Measurements from ENCODE around the gene LRRC40. TPM values are rescaled to one million over a fixed set of nuclear protein-coding genes. Genes with fewer than 3 reads are reported as not detected.

The LRRC40 gene
- polyA plus RNA-seq, 1 experiment = 20.6 TPM

- H3K27ac ChIP-seq (ENCODE audit: low read depth, low read length) = no peak overlapping the region
- TF ChIP-seq CTCF (IDR thresholded peaks at IDR 0.05; ENCODE audit: low read depth, low read length) = no peak
- POLR2A ChIA-PET = no interaction called here
- H3K27me3 ChIP-seq (ENCODE audit: control insufficient read depth, insufficient read depth, low read length) = no peaks in the 10 kb centered on the region
- DNase-seq (ENCODE audit: low read depth, low spot score) = no peak
- CTCF ChIA-PET = no interaction called here
- H3K4me3 ChIP-seq (ENCODE audit: low read depth, low read length) = no peak overlapping the region
- no peaks in the 10 kb centered on the region for H3K9me3 ChIP-seq (ENCODE audit: control insufficient read depth, insufficient read depth, low read length)
Measured at GRCh38 chr1:70234733-70235132, 29.4 kb upstream of the LRRC40 start.

GRCh38 chr1:70231475-70231874 lies 26.1 kb upstream of the LRRC40 start:
- no peak for DNase-seq (ENCODE audit: low read depth, low spot score)
- H3K9me3 ChIP-seq (ENCODE audit: control insufficient read depth, insufficient read depth, low read length) = no peaks in the 10 kb centered on the region
- H3K27me3 ChIP-seq (ENCODE audit: control insufficient read depth, insufficient read depth, low read length) = no peaks in the 10 kb centered on the region
- no peak for TF ChIP-seq CTCF (IDR thresholded peaks at IDR 0.05; ENCODE audit: low read depth, low read length)
- ChIA-PET POLR2A (no interaction called here), CTCF (interaction anchor here (0.6 kb wide), 1 partner anchor 1652 kb away, joined by 3 read pairs; no protein-coding TSS in a partner anchor)
- no peak overlapping the region for H3K27ac ChIP-seq (ENCODE audit: low read depth, low read length)
- H3K4me3 ChIP-seq (ENCODE audit: low read depth, low read length) = no peak overlapping the region

- H3K27me3 ChIP-seq (ENCODE audit: control insufficient read depth, insufficient read depth, low read length) = no peaks in the 10 kb centered on the region
- no peak overlapping the region for H3K27ac ChIP-seq (ENCODE audit: low read depth, low read length)
- POLR2A ChIA-PET = no interaction called here
- no peaks in the 10 kb centered on the region for H3K9me3 ChIP-seq (ENCODE audit: control insufficient read depth, insufficient read depth, low read length)
- TF ChIP-seq CTCF (IDR thresholded peaks at IDR 0.05; ENCODE audit: low read depth, low read length) = no peak
- no peak for DNase-seq (ENCODE audit: low read depth, low spot score)
- CTCF ChIA-PET = interaction anchor here (0.7 to 1.1 kb wide), 2 partner anchors 95 to 192 kb away, joined by 4 to 5 read pairs; no protein-coding TSS in a partner anchor
- no peak overlapping the region for H3K4me3 ChIP-seq (ENCODE audit: low read depth, low read length)
Measured at GRCh38 chr1:70228670-70229069, 23.3 kb upstream of the LRRC40 start.

- no peak overlapping the region for H3K4me3 ChIP-seq (ENCODE audit: low read depth, low read length)
- CTCF ChIA-PET = no interaction called here
- no peak overlapping the region for H3K27ac ChIP-seq (ENCODE audit: low read depth, low read length)
- POLR2A ChIA-PET = no interaction called here
- no peak for DNase-seq (ENCODE audit: low read depth, low spot score)
- H3K9me3 ChIP-seq (ENCODE audit: control insufficient read depth, insufficient read depth, low read length) = no peaks in the 10 kb centered on the region
- no peaks in the 10 kb centered on the region for H3K27me3 ChIP-seq (ENCODE audit: control insufficient read depth, insufficient read depth, low read length)
- TF ChIP-seq CTCF (IDR thresholded peaks at IDR 0.05; ENCODE audit: low read depth, low read length) = no peak
Measured at GRCh38 chr1:70227439-70227838, 22.1 kb upstream of the LRRC40 start.

- H3K9me3 ChIP-seq (ENCODE audit: control insufficient read depth, insufficient read depth, low read length) = no peaks in the 10 kb centered on the region
- CTCF ChIA-PET = no interaction called here
- H3K27me3 ChIP-seq (ENCODE audit: control insufficient read depth, insufficient read depth, low read length) = no peaks in the 10 kb centered on the region
- POLR2A ChIA-PET = no interaction called here
- H3K27ac ChIP-seq (ENCODE audit: low read depth, low read length) = no peak overlapping the region
- no peak overlapping the region for H3K4me3 ChIP-seq (ENCODE audit: low read depth, low read length)
- no peak for TF ChIP-seq CTCF (IDR thresholded peaks at IDR 0.05; ENCODE audit: low read depth, low read length)
- DNase-seq (ENCODE audit: low read depth, low spot score) = no peak
Measured at GRCh38 chr1:70224954-70225353, 19.6 kb upstream of the LRRC40 start.

Measured in AG04450 (cell line).